ENCODE measurements around the gene CNNM2.

The CNNM2 gene

GRCh38 chr10:103064956-103065355, 146.9 kb downstream of the CNNM2 start:
- TF ChIP-seq REST (IDR thresholded peaks at IDR 0.05; ENCODE audit: insufficient read depth in 1 of 2, low read depth in 2 of 2, low read length in 2 of 2) (no peak), POLR2AphosphoS5 (IDR thresholded peaks at IDR 0.05; ENCODE audit: low read depth, low read length) (no peak), SIN3A (IDR thresholded peaks at IDR 0.05; ENCODE audit: borderline replicate concordance, insufficient read depth, low read length) (no peak), FOXP2 (optimal IDR thresholded peaks at IDR 0.05; ENCODE audit: borderline replicate concordance, extremely low read depth, extremely low read length, insufficient read depth) (no peak), TAF1 (IDR thresholded peaks at IDR 0.05; ENCODE audit: borderline replicate concordance, insufficient read depth, low read length) (no peak)

- TF ChIP-seq FOXP2 (optimal IDR thresholded peaks at IDR 0.05; ENCODE audit: borderline replicate concordance, extremely low read depth, extremely low read length, insufficient read depth) (no peak), REST (IDR thresholded peaks at IDR 0.05; ENCODE audit: insufficient read depth in 1 of 2, low read depth in 2 of 2, low read length in 2 of 2) (no peak), TAF1 (IDR thresholded peaks at IDR 0.05; ENCODE audit: borderline replicate concordance, insufficient read depth, low read length) (no peak), SIN3A (IDR thresholded peaks at IDR 0.05; ENCODE audit: borderline replicate concordance, insufficient read depth, low read length) (no peak), POLR2AphosphoS5 (IDR thresholded peaks at IDR 0.05; ENCODE audit: low read depth, low read length) (no peak)
Measured at GRCh38 chr10:103066141-103067098, 148.3 kb downstream of the CNNM2 start.

GRCh38 chr10:103067484-103067883, 149.4 kb downstream of the CNNM2 start:
- TF ChIP-seq SIN3A (IDR thresholded peaks at IDR 0.05; ENCODE audit: borderline replicate concordance, insufficient read depth, low read length) (no peak), TAF1 (IDR thresholded peaks at IDR 0.05; ENCODE audit: borderline replicate concordance, insufficient read depth, low read length) (no peak), FOXP2 (optimal IDR thresholded peaks at IDR 0.05; ENCODE audit: borderline replicate concordance, extremely low read depth, extremely low read length, insufficient read depth) (no peak), REST (IDR thresholded peaks at IDR 0.05; ENCODE audit: insufficient read depth in 1 of 2, low read depth in 2 of 2, low read length in 2 of 2) (no peak), POLR2AphosphoS5 (IDR thresholded peaks at IDR 0.05; ENCODE audit: low read depth, low read length) (no peak)

- no peak for TF ChIP-seq POLR2AphosphoS5 (IDR thresholded peaks at IDR 0.05; ENCODE audit: low read depth, low read length)
Measured at GRCh38 chr10:103067956-103068355, 149.9 kb downstream of the CNNM2 start.

- no peak for TF ChIP-seq TAF1 (IDR thresholded peaks at IDR 0.05; ENCODE audit: borderline replicate concordance, insufficient read depth, low read length)
- TF ChIP-seq POLR2AphosphoS5 (IDR thresholded peaks at IDR 0.05; ENCODE audit: low read depth, low read length): no peak
- no peak for TF ChIP-seq FOXP2 (optimal IDR thresholded peaks at IDR 0.05; ENCODE audit: borderline replicate concordance, extremely low read depth, extremely low read length, insufficient read depth)
- TF ChIP-seq SIN3A (IDR thresholded peaks at IDR 0.05; ENCODE audit: borderline replicate concordance, insufficient read depth, low read length): no peak
- TF ChIP-seq REST (IDR thresholded peaks at IDR 0.05; ENCODE audit: insufficient read depth in 1 of 2, low read depth in 2 of 2, low read length in 2 of 2): no peak
Measured at GRCh38 chr10:103069453-103070331, 151.6 kb downstream of the CNNM2 start.

Data from PFSK-1 (cell line).